ENCODE results near the gene IL3.
A peak's percentile ranks its signal among the peaks of the same experiment; 100 is the strongest.

The IL3 gene

DNA sequence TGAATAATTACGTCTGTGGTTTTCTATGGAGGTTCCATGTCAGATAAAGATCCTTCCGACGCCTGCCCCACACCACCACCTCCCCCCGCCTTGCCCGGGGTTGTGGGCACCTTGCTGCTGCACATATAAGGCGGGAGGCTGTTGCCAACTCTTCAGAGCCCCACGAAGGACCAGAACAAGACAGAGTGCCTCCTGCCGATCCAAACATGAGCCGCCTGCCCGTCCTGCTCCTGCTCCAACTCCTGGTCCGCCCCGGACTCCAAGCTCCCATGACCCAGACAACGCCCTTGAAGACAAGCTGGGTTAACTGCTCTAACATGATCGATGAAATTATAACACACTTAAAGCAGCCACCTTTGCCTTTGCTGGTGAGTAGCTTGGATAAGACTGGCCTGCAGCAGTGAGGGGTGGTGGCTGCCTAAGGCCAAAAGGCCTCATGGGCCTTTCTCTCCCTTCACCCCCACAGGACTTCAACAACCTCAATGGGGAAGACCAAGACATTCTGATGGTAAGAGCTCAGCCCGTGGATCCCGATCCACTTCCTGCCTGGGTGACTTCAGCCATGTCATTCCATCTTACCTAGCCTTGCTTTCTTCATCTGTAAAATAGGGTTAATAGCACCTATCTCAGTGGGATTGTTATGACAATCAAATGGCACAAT, at the start of gene IL3:
TSS of gene IL3 (plus strand) at position 155 of the 661 bp plus-strand sequence. CDS start at position 207, 52 bp downstream.
- DNase-seq = no peak

DNA sequence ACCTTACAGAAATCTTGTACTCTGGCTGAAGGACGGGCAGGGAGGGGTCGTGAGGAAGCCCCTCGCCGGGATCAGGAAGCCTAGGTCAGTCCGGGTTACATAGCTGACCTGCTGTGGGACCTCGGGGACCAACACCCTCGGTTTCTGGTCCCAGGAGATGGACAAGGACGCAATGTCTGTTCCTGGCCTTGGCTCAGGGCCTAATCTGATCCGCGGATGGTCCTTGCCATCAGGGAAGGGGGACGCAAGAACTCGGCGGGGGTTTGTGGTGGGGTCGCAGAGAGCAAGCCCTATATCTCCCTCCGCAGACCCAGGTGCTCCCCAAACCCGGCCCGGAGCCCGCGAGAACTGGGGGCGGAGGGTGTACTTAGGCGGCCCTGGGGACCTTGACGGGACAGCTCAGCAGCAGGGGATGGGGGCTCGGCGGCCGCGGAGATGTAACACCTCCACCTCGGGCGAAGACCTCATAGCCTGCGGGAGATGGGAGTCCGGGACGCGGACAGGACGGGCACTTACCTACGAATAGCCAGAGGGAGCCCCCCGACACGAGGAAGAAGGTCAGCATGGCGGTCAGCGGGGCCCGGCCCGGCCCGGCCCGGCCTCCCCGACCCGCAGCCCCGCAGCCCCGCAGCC, 49.4 kb upstream of the IL3 start:
- no peak for DNase-seq

DNA sequence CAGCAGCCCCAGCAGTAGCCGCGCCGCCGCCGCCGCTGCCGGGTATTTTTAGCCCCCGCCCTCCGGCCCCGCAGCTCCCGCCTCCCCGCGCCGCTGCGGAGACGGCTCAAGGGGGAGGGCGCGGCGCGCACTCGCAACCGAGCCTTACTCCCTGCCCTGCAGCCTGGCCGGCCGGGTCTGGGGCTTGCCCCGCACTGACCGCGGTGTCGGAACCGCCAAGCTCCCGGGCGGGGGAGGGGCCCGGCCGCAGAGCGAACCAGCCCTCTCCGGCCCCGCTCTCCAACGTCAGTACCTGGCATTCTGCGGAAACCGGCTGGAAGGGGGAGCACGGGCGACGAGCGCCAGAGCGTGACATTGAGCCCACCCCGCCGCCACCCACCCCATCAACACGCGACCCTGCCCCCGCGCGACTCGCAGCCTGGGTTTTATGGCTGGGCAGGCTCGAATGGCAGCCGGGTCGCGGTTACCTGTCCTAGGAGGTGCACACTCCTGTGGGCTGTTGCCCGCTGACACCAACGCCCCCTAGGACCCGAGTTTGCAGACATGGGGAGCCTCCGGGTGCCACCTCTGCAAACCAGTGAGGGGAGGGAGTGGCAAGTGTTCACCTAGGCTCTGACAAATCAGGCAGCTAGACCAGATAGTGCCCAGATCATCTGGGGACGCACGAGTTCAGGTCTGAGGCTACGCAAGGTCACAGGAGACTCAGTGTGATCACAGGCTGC, 48.7 kb upstream of the IL3 start, which contains the start of gene ACSL6:
TSS of gene ACSL6 (minus strand) at position 37 of the 722 bp plus-strand sequence. CDS start 105 bp downstream, outside the sequence.
- no peak for DNase-seq

DNA sequence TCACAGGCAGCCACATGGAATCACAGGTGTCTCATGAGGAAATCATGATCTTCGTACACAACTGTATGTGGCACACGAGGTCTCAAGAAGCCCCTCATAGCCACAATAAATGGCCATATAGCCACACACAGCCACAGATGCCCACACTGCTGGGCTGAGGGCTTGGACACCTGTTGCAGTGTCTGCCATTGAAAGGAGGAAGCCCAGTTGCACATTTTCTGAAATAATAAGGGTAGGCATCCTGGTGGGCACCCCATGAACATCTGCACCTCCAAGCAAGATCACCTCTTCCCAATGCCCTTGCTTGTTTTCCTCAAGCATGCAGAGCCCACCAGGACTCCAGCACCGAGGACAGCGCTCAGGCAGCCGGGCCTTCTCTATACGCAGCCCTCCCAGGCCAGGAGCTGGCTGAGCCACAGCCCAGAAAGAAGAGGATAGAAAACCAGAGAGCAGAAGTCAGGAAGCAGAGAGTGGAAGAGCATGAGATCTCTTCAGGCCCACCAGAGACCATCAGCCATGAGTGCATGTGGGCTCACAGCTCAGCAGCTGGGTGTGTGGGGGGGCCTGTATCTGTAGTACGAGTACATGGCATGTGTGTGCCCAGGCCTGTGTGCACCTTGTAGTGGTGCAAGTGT, 48.0 kb upstream of the IL3 start:
- DNase-seq = no peak

- DNase-seq = no peak
Observed at GRCh38 chr5:132013006-132013689, 47.3 kb upstream of the IL3 start.

DNA sequence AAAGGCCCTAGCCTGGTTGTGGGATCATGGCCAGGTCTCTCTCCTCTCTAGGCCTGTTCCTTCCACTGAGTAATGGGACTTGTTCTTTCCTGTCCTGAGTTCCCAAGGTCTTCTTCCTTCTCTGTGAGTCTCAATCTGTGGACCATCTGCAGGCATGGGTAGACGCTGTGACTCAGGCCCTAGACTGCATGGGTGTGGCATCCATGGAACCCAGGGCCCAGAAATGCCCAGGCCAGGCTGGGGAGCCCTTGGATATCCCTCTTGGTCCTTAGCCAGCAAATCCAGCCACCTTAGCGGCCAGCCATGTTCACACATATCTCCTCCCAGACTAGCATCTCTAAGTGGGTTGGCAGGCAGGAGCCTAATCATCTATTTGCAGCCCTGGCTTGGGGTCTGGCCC, 46.7 kb upstream of the IL3 start:
- DNase-seq = no peak

GRCh38 chr5:132016721-132017250, 43.7 kb upstream of the IL3 start:
- no peak for DNase-seq

- no peak for DNase-seq
Observed at GRCh38 chr5:132017316-132017715, 43.1 kb upstream of the IL3 start.

DNA sequence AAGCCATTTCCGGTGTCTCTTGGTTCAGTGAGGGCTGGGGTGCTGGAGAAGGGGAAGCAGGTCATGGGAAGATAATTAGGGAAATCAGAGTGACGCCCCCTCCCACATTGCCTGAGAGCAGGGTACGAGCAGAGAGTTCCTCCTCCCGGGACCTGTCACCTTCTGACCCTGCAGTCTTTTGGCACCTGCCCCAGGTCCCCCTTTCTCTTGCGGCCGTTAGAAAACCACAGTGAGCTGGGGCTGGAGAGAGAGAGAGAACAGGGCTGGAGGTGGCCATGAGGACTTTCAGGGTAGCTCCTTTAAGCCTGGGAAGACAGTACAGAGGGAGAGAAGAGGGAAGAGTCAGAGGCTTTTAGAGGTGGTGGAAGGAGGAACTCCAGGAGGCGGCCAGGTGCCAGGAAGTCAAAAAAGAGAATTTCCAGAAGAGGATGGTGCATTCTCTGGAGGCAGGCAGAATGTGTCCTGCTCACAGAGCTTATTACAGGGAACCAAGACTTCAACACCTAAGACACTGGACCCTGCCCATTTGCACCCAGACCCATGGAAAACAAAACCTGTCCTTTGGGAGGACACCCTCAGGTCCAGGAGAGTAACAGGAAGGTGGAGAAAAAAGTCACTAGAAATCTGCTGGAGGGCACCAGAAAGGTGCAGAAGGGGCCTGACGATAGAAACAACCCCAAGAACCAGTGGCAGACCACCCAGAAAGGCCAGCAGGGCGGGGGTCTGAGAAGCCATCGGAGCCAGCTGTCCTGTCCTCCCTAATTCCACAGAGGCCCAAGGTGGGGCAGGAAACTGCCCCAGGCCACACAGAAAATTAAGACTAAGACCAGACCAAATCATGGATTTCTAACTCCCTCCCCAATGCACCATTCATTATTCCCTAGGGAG, 42.5 kb upstream of the IL3 start:
- DNase-seq = no peak

DNA sequence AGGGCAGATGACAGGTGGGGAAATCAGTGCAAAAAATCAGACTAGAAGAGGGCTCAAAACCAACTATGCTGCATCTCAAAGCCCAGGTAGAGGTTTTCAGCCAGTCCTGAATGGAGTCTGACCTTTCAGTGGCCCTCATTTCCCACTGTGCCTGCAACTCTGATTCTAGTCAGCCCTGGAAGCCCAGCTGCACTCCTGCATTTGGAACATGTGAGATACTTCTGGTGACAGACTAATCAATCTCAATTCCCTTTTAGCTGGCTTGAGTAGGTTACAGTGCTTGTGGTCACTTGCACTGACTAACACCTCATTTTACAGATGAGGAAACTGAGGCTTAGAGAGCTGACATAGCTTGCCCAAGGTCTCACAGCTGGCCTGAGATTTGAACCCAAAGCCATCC, 41.1 kb upstream of the IL3 start:
- no peak for DNase-seq

DNA sequence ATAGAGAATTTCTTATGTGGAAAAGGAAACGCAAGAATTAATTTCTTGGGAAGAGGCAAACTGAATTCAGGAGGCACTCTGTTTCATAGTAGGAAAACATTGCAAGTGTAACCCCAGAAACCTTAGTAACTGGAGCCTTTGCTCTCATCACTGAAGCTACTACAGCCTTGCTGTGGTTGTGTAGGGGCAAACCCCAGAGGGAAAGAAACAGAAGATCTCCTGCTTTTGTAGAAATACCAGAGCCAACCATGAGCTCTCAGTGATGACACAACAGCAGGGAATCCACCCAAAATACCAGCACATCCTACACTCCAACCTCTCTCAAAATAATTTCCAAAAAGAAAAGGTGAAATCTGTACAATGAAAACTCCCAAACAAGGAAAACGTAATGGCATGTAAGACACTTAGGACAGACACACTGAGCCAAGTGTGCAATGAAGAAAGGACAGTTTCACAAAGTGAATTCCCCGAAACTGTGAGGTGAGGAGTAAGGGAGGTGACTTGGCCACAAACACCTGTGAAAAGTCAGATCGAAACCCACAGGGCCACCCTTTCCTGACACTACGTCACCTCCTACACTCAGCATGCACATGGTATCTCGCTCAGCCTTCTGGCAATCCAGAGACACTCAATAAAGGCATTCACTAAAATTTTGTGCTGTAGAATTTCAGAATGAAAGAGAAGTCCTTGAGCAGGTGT, 40.4 kb upstream of the IL3 start:
- peak; percentile 86 for DNase-seq

GRCh38 chr5:132020568-132021339, 39.7 kb upstream of the IL3 start:
- no peak for DNase-seq

DNA sequence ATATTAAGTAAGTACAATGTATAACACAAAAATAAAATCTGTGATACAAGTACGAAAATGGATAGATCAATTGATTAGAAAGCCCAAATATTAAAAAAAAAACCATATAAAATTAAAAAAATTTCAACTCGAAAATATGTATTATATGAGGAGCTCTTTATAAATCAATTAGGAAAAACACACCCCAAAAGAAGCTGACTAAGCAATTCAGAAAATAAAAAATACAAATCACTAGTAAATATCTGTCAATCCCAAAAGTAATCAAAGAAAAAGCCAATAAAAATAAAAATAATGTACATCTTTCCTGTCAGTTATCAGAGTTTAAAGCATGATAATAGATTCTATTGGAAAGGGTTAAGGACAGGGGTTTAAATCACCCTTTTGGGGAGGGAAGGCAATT, 38.8 kb upstream of the IL3 start:
- no peak for DNase-seq

DNA sequence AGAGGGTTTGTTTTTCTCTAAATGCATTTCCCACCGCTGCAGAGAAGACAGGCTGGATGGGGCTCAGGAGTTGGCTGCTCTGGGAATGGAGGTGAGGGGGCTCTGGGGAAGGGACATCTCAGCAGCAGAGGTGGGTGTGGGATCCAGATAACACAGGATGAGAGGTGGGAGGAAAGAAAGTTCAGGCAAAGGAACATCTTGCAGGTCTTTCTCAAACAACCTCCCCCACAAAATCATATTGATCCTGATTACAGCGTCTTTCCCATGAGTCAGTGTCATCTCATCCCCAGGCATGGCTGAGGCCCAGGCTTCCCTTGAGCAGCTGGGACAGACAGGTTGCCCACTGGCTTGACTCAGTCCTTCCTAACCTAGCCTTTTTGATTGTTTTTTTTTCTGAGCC, 37.7 kb upstream of the IL3 start:
- peak; percentile 65 for DNase-seq

DNA sequence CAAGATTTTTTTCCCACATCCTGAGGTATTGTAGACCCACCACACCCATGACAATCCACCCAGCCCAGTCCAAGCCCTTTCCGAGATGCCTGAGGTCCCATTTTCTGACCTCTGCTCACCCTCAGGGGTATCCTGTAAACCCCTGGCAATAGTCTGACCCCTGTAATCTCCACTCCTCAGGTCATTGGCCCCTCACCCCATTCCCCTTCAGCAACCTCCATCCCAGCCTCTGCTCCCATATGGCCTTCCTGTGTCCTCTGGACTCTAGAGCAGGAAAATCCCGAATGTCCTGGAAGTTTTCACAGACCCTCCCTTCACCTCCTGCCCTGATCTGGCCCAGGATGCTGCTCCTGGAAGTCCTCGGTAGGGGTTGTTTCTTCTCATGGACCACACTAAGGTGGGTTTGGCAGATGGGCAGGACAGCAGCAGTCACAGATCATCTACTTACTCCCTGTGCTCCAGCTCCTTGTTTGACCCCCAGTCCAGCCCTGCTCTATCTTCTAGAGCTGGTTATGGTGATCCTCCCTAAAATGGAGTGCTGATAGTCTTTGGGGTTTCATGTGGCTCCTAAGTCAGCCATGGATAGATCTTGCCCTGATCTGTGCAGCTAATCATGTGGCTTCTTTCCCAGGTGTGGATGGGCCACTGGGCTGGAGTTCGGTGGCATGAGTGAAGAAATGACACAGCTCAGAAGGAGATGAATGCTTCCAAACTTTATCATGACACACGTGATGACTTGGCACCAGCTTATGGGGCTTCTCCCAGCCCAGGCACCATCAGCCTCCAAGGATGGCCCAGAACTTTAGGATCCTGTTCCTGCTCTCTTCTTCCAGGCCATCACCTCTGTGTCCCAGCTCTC, 37.0 kb upstream of the IL3 start:
- no peak for DNase-seq

DNA sequence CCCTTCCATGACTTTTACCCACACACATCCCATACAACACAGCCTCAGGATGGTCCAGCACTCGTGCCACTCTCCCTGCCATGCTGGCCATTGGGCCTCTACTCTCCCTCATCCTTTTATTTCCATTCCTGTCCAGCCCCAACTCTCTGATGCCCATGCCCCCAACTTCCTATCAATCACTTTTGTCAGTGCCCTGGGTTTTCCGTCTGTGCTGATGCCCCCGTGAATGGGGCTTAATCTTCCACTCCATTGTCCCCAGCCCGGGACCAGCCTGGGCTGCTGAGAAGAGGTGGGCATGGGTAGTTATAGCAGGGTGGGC, 36.4 kb upstream of the IL3 start:
- no peak for DNase-seq

GRCh38 chr5:132024789-132025402, 35.6 kb upstream of the IL3 start:
- DNase-seq = no peak

GRCh38 chr5:132025403-132025971, 35.0 kb upstream of the IL3 start:
- no peak for DNase-seq
